Measurements from ENCODE around the gene PTCRA.
A peak's percentile ranks its signal among the peaks of the same experiment; 100 is the strongest.
"Not testable (repeated sequence)": the region's sequence is repeated elsewhere in the genome, so short reads cannot be mapped to it uniquely, and the experiment has no call there.

Gene PTCRA

DNA sequence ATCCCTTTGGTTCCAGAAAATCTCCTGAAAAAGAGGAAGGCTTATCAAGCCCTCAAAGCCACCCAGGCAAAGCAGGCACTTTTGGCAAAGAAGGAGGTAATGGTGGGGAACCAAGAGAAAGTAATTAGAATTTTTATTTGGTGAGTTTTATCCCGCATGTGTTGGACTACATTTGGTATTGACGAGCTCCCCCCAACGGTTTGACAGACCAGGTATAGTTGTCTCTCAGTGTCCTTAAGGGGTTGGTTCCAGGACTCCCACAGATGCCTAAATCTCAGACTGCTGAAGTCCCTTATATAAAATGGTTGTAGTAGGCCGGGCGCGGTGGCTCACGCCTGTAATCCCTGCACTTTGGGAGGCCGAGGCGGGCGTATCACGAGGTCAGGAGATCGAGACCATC is 35.0 kb upstream of the PTCRA start:
- FAIRE-seq; DNase-seq (ENCODE audit: insufficient read length, low spot score): not testable (repeated sequence)
- peak; percentile 2 for TF ChIP-seq CTCF (IDR thresholded peaks at IDR 0.05; ENCODE audit: insufficient read depth, missing control alignments)

DNA sequence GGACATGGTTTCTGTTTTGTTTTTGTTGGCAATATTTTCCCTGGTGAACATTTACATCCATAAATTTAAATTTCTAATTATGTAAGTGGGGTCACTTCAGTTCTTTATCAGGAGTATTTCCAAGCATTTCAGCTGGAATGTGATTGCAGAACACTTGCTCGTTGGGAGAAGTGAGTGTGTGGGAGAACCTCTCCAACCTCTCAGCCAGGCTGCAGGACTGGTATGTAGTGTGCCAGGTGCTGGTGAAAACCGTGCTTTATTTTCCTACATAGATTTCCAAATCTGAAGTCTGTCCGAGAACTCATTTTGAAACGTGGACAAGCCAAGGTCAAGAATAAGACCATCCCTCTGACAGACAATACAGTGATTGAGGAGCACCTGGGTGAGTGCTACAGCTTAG is 30.2 kb upstream of the PTCRA start:
- DNase-seq (ENCODE audit: insufficient read length, low spot score) (no peak), FAIRE-seq (no peak)
- TF ChIP-seq CTCF (IDR thresholded peaks at IDR 0.05; ENCODE audit: insufficient read depth, missing control alignments): no peak

GRCh38 chr6:42888201-42888600 is 27.7 kb upstream of the PTCRA start:
- not testable (repeated sequence) for FAIRE-seq; DNase-seq (ENCODE audit: insufficient read length, low spot score)

- no peak for FAIRE-seq
- DNase-seq (ENCODE audit: insufficient read length, low spot score): no peak
- no peak for TF ChIP-seq CTCF (IDR thresholded peaks at IDR 0.05; ENCODE audit: insufficient read depth, missing control alignments)
Observed at GRCh38 chr6:42889815-42890214, 26.0 kb upstream of the PTCRA start.

DNA sequence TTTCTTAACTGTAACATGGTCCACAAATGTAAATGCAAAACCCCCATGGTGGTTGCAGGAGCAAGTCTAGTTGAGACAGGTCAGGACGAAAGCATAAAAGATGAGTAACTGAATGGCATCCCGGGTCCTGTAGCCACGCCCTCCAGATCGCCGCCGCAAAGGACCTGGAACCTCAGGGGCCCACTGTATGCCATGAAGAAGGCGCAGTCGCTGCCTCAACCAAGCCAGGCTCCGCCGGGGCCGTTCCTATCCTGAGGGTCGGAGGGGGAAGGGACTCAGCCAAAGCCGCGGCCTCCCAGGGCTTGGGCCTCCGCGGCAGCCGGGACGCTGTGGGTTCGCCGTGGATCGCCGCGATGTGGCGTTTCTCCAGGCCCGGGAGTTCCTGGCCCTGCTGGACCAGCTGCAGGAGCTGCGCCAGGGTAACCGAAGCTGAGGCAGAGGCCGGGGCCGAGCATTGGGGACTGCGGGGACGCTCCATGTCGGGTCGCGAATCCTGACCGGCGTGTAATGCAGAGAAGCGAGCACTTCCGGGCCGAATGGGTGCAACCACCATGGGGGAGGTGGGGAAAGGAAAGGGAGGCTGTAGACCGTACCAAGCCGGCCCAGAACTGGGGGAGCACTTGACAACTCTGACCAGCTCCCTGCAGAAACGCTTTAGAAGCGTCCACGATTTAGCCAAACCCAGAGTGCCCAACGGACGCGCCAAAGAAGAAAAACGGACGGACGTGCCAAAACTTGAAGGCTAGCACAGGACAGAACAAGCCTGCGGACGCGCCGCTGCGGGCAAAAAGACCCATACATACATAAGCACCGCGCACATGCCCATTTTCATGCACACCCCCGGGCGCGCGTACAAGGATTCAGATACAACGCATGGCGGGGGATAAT is 25.3 kb upstream of the PTCRA start:
- TF ChIP-seq CTCF (IDR thresholded peaks at IDR 0.05; ENCODE audit: insufficient read depth, missing control alignments): no peak
- DNase-seq (ENCODE audit: insufficient read length, low spot score) (peak; percentile 88), FAIRE-seq (no peak)

- no peak for FAIRE-seq
- DNase-seq (ENCODE audit: insufficient read length, low spot score): no peak
- TF ChIP-seq CTCF (IDR thresholded peaks at IDR 0.05; ENCODE audit: insufficient read depth, missing control alignments): no peak
Observed at GRCh38 chr6:42891199-42891722, 24.6 kb upstream of the PTCRA start.

DNA sequence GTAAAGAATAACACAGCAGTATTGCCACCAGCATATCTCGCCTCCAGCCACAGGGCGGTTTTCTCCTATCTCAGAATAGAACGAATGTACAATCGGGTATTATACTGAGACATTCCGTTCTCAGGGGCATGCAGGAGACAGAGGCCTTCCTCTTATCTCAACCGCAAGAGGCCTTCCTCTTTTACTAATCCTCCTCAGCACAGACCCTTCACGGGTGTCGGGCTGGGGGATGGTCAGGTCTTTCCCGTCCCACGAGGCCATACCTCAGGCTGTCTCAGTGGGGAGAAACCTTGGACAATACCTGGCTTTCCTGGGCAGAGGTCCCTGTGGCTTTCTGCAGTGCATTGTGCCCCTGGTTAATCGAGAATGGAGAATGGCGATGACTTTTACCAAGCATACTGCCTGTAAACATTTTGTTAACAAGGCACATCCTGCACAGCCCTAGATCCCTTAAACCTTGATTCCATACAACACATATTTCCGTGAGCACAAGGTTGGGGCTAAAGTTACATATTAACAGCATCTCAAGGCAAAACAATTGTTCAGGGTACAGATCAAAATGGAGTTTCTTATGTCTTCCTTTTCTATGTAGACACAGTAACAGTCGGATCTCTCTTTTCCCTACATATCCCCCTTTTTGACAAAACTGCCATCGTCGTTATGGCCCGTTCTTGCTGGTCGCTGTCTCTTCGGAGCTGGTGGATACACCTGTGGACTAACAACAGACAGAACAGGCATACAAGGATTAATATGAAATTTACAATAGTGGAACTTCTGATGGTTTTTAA is 21.6 kb upstream of the PTCRA start:
- DNase-seq (ENCODE audit: insufficient read length, low spot score); FAIRE-seq: not testable (repeated sequence)
